A673 (cell line): ENCODE results near the gene KRT36.

Experiments used
- CTCF ChIP-seq: fragments of 300-800, 200-600 bp; sonication (generic); conservative IDR thresholded peaks from 2 replicates; pipeline ENCODE4 v1.5.1; 2017; ENCODE audit warnings: low read depth, mild to moderate bottlenecking, antibody characterized with exemption, low read length, moderate library complexity, mixed read lengths
- EZH2 ChIP-seq: fragments of 200-600 bp; sonication (generic); IDR thresholded peaks from 2 replicates; pipeline ENCODE4 v1.6.1; 2017; ENCODE audit warnings: borderline replicate concordance, low read depth, mild to moderate bottlenecking, mixed read lengths, antibody characterized with exemption, low read length; ENCODE audit not compliant: poor library complexity, severe bottlenecking

- TF ChIP-seq EZH2 = no peak
- no peak for TF ChIP-seq CTCF
Measured at GRCh38 chr17:41474863-41475262, 14.8 kb downstream of the KRT36 start.
